ENCODE data around the gene KIF6.

Gene KIF6

DNA sequence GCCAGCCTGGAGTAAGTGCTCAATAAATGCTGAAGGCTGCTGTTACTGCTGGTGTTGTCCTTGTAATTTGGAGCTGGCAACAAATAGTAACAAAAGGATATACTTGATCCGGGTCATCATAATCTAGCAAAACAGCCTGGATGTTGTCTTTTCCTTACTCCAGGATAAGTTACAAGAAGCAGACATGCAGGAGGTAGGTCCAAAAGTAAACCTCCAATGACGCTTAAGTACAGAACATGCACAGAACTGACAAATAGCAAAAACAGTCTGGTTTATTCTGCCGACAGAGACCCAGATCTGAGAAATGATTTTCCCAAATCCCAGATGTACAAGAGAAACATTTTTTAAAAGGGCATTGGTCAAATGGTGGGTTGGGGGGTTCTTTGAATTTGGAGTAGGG lies 309.7 kb downstream of the KIF6 start:
- TF ChIP-seq ZNF114 (tag by site-specific recombination; IDR thresholded peaks at IDR 0.05) (no peak), ZNF473 (tag by site-specific recombination; IDR thresholded peaks at IDR 0.05) (no peak), EGR2 (tag by site-specific recombination; IDR thresholded peaks at IDR 0.05; ENCODE audit: low read depth) (no peak), ZNF664 (tag by site-specific recombination; IDR thresholded peaks at IDR 0.05) (no peak), ZNF610 (tag by site-specific recombination; IDR thresholded peaks at IDR 0.05; ENCODE audit: borderline replicate concordance) (no peak)
- TF ChIP-seq, protein P1, sequence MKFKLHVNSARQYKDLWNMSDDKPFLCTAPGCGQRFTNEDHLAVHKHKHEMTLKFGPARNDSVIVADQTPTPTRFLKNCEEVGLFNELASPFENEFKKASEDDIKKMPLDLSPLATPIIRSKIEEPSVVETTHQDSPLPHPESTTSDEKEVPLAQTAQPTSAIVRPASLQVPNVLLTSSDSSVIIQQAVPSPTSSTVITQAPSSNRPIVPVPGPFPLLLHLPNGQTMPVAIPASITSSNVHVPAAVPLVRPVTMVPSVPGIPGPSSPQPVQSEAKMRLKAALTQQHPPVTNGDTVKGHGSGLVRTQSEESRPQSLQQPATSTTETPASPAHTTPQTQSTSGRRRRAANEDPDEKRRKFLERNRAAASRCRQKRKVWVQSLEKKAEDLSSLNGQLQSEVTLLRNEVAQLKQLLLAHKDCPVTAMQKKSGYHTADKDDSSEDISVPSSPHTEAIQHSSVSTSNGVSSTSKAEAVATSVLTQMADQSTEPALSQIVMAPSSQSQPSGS (tag by site-specific recombination; IDR thresholded peaks at IDR 0.05; ENCODE audit: low read depth) = no peak
- ChIA-PET CTCF (no interaction called here), POLR2A (no interaction called here)
- Histone ChIP-seq H3K36me3 (ENCODE audit: control insufficient read depth in 2 of 2, insufficient read depth in 1 of 2, low read length in 2 of 2) (no peaks in the 10 kb centered on the region), H3K4me1 (ENCODE audit: control insufficient read depth, insufficient read depth, low read length) (no peaks in the 10 kb centered on the region; the same call in 1 of the 2 replicates), H3K4me3 (ENCODE audit: low read depth, low read length) (no peak overlapping the region), H3K9me3 (ENCODE audit: control insufficient read depth, insufficient read depth, low read depth, low read length) (no peaks in the 10 kb centered on the region), H3K27ac (ENCODE audit: extremely low read depth, low read depth, low read length) (no peak overlapping the region)

DNA sequence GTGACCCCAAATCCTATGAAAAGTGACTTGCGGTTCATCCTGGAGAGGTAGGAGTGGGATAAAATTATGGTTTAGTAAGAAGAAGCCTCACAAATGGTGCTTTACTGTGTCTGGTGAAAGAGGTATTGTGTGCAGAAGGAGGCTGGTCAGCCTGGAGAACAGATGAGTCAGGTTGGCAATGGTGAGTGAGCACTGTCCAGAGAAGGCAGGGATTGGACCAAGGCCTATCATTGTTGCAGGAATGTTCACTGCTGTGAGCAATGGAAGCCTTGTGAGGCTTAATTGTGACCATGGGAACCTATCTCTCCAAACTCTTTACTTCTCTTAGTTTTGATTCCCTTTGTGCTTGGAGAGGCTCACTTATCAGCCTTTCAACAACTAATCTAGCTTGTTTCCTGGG lies 313.7 kb downstream of the KIF6 start:
- H3K9me3 ChIP-seq (ENCODE audit: control insufficient read depth, insufficient read depth, low read depth, low read length) = no peaks in the 10 kb centered on the region
- H3K27ac ChIP-seq (ENCODE audit: extremely low read depth, low read depth, low read length) = no peak overlapping the region
- TF ChIP-seq ZNF239 (tag by site-specific recombination; IDR thresholded peaks at IDR 0.05) (no peak), ZNF626 (tag by site-specific recombination; IDR thresholded peaks at IDR 0.05) (no peak), ZNF221 (tag by site-specific recombination; IDR thresholded peaks at IDR 0.05; ENCODE audit: borderline replicate concordance) (no peak), ZSCAN30 (tag by site-specific recombination; IDR thresholded peaks at IDR 0.05) (no peak), ZBTB48 (tag by site-specific recombination; IDR thresholded peaks at IDR 0.05) (no peak), MZF1 (tag by site-specific recombination; IDR thresholded peaks at IDR 0.05; ENCODE audit: borderline replicate concordance) (no peak), ZNF521 (tag by site-specific recombination; IDR thresholded peaks at IDR 0.05) (no peak), ZNF394 (tag by site-specific recombination; IDR thresholded peaks at IDR 0.05; ENCODE audit: borderline replicate concordance) (no peak), ZNF292 (tag by site-specific recombination; IDR thresholded peaks at IDR 0.05; ENCODE audit: borderline replicate concordance, low read depth) (no peak), ZNF16 (tag by site-specific recombination; IDR thresholded peaks at IDR 0.05; ENCODE audit: low read depth) (no peak), ZNF555 (tag by site-specific recombination; conservative IDR thresholded peaks at IDR 0.05) (no peak), ZNF19 (tag by site-specific recombination; IDR thresholded peaks at IDR 0.05; ENCODE audit: low read depth) (no peak), ZNF324 (tag by site-specific recombination; IDR thresholded peaks at IDR 0.05) (no peak), ZNF549 (tag by site-specific recombination; IDR thresholded peaks at IDR 0.05) (no peak), KLF10 (tag by site-specific recombination; IDR thresholded peaks at IDR 0.05) (no peak)
- TF ChIP-seq, protein P2, sequence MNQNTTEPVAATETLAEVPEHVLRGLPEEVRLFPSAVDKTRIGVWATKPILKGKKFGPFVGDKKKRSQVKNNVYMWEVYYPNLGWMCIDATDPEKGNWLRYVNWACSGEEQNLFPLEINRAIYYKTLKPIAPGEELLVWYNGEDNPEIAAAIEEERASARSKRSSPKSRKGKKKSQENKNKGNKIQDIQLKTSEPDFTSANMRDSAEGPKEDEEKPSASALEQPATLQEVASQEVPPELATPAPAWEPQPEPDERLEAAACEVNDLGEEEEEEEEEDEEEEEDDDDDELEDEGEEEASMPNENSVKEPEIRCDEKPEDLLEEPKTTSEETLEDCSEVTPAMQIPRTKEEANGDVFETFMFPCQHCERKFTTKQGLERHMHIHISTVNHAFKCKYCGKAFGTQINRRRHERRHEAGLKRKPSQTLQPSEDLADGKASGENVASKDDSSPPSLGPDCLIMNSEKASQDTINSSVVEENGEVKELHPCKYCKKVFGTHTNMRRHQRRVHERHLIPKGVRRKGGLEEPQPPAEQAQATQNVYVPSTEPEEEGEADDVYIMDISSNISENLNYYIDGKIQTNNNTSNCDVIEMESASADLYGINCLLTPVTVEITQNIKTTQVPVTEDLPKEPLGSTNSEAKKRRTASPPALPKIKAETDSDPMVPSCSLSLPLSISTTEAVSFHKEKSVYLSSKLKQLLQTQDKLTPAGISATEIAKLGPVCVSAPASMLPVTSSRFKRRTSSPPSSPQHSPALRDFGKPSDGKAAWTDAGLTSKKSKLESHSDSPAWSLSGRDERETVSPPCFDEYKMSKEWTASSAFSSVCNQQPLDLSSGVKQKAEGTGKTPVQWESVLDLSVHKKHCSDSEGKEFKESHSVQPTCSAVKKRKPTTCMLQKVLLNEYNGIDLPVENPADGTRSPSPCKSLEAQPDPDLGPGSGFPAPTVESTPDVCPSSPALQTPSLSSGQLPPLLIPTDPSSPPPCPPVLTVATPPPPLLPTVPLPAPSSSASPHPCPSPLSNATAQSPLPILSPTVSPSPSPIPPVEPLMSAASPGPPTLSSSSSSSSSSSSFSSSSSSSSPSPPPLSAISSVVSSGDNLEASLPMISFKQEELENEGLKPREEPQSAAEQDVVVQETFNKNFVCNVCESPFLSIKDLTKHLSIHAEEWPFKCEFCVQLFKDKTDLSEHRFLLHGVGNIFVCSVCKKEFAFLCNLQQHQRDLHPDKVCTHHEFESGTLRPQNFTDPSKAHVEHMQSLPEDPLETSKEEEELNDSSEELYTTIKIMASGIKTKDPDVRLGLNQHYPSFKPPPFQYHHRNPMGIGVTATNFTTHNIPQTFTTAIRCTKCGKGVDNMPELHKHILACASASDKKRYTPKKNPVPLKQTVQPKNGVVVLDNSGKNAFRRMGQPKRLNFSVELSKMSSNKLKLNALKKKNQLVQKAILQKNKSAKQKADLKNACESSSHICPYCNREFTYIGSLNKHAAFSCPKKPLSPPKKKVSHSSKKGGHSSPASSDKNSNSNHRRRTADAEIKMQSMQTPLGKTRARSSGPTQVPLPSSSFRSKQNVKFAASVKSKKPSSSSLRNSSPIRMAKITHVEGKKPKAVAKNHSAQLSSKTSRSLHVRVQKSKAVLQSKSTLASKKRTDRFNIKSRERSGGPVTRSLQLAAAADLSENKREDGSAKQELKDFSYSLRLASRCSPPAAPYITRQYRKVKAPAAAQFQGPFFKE (tag by site-specific recombination; IDR thresholded peaks at IDR 0.05; ENCODE audit: borderline replicate concordance) = no peak
- TF ChIP-seq, protein P3, sequence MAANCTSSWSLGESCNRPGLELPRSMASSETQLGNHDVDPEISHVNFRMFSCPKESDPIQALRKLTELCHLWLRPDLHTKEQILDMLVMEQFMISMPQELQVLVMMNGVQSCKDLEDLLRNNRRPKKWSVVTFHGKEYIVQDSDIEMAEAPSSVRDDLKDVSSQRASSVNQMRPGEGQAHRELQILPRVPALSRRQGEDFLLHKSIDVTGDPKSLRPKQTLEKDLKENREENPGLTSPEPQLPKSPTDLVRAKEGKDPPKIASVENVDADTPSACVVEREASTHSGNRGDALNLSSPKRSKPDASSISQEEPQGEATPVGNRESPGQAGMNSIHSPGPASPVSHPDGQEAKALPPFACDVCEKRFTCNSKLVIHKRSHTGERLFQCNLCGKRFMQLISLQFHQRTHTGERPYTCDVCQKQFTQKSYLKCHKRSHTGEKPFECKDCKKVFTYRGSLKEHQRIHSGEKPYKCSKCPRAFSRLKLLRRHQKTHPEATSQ (tag by site-specific recombination; IDR thresholded peaks at IDR 0.05) = no peak
- ChIA-PET POLR2A (no interaction called here), CTCF (no interaction called here)
- H3K4me1 ChIP-seq (ENCODE audit: control insufficient read depth, insufficient read depth, low read length) = no peaks in the 10 kb centered on the region
- no peak overlapping the region for H3K4me3 ChIP-seq (ENCODE audit: low read depth, low read length)
- no peaks in the 10 kb centered on the region for H3K36me3 ChIP-seq (ENCODE audit: control insufficient read depth in 2 of 2, insufficient read depth in 1 of 2, low read length in 2 of 2)
